ENCODE data around the gene PXN.
"Not testable (repeated sequence)": the region's sequence is repeated elsewhere in the genome, so short reads cannot be mapped to it uniquely, and the experiment has no call there.

Gene PXN

GRCh38 chr12:120224304-120225199 is 41.0 kb downstream of the PXN start:
- no peak for DNase-seq

GRCh38 chr12:120223458-120224303 is 41.8 kb downstream of the PXN start:
- DNase-seq: no peak

GRCh38 chr12:120222288-120222832 is 43.2 kb downstream of the PXN start:
- DNase-seq: no peak

GRCh38 chr12:120221576-120221900 is 44.0 kb downstream of the PXN start:
- no peak for DNase-seq

- no peak for DNase-seq
Measured at GRCh38 chr12:120220838-120221575, 44.5 kb downstream of the PXN start.

- DNase-seq: no peak
Measured at GRCh38 chr12:120218680-120219606, 46.6 kb downstream of the PXN start.

- no peak for DNase-seq
Measured at GRCh38 chr12:120216742-120217605, 48.6 kb downstream of the PXN start.

GRCh38 chr12:120215766-120216735 is 49.5 kb downstream of the PXN start:
- no peak for DNase-seq

GRCh38 chr12:120215357-120215735 is 50.2 kb downstream of the PXN start:
- DNase-seq: no peak

GRCh38 chr12:120214626-120215356 is 50.7 kb downstream of the PXN start:
- no peak for DNase-seq

- DNase-seq: no peak
Measured at GRCh38 chr12:120213758-120214157, 51.8 kb downstream of the PXN start.

GRCh38 chr12:120213182-120213581 is 52.3 kb downstream of the PXN start:
- not testable (repeated sequence) for DNase-seq

GRCh38 chr12:120212301-120212700 is 53.2 kb downstream of the PXN start:
- DNase-seq: no peak

GRCh38 chr12:120211904-120212283 is 53.6 kb downstream of the PXN start:
- DNase-seq: no peak

GRCh38 chr12:120211243-120211903 is 54.2 kb downstream of the PXN start:
- no peak for DNase-seq

GRCh38 chr12:120209851-120210250 is 55.7 kb downstream of the PXN start:
- no peak for DNase-seq

GRCh38 chr12:120207227-120207626 is 58.3 kb downstream of the PXN start:
- no peak for DNase-seq

- not testable (repeated sequence) for DNase-seq
Measured at GRCh38 chr12:120206781-120207180, 58.7 kb downstream of the PXN start.

All from activated CD8-positive, alpha-beta memory T cell treated with anti-CD3 and anti-CD28 coated beads, Interleukin-2, amount 50 U/mL, for 4 hours (primary cell).